ENCODE data around the gene ELL2.
"Not testable (repeated sequence)": the region's sequence is repeated elsewhere in the genome, so short reads cannot be mapped to it uniquely, and the experiment has no call there.

The ELL2 gene

DNA sequence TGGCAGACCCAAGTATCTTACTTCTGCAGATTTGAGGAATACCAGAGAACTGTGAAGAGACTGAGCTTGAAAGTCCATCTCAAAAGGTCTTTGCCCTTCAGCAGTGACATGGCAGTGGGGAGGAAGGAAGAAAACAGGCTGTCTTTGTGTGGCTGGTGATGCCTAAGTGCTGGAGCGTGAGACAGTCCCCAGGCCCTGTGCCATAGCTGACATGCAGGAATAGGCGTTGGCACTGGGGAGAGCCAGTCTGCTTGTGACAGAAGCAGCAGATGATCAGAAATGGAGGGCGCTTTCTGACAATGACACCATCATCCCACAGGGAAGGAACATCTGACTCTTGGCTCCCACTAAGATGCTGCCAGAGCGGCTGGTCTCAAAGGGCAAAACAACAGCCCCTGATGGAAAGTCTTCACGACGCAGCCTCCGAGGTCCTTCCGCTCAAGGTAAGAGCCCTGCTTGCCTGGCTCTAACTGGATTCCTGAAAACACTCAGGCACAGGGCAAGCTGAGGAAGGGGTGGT lies 123.6 kb downstream of the ELL2 start:
- DNase-seq (ENCODE audit: low read depth): no peak

DNA sequence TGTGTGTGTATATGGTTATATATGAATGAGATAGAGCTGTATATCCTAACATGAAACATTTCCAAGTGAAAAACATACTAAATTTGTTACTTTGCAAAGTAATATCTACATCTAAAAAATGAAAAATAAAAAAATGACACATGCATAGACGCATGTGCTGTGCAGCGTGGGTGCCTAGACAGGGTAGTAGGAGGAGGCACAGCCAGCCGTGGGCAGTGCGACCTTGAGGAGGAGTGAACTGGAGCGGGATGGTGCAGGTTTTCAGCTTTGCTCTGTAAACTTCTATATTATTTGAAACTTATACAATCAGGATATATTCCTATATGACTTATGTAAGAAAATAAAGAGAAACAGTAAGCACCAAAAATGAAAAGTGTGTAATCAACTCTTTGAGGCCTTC lies 124.2 kb downstream of the ELL2 start:
- DNase-seq (ENCODE audit: low read depth): no peak

DNA sequence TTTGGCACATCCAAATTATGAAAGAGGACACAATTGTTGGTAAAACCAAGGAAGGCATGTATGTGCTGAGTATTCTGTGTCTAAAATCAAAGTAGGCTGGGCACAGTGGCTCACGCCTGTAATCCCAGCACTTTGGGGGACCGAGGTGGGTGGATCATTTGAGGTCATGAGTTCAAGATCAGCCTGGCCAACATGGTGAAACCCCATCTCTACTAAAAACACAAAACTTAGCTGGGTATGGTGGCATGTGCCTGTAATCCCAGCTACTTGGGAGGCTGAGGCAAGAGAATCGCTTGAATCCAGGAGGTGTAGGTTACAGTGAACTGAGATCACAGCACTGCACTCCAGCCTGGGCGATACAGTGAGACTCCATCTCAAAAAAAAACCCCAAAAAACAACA lies 124.7 kb downstream of the ELL2 start:
- DNase-seq (ENCODE audit: low read depth): not testable (repeated sequence)

DNA sequence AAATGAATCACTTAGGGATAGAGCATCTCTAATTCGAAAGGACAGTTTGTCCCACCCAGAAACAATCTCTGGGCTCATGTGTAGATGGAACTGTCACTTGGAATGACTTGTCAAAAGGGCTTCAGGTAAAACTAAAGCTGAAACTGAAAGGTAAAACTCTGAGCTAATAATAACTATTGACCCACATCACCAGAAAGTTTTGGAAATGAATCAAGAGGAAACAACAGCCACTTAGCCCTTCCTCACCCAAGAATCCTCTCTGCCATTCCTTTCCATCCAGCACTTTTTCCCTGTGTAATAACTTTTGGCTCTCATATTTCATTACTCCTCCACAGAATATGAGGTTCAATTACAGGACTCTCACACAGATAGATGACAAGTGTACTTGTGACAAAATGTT lies 125.1 kb downstream of the ELL2 start:
- DNase-seq (ENCODE audit: low read depth): no peak

DNA sequence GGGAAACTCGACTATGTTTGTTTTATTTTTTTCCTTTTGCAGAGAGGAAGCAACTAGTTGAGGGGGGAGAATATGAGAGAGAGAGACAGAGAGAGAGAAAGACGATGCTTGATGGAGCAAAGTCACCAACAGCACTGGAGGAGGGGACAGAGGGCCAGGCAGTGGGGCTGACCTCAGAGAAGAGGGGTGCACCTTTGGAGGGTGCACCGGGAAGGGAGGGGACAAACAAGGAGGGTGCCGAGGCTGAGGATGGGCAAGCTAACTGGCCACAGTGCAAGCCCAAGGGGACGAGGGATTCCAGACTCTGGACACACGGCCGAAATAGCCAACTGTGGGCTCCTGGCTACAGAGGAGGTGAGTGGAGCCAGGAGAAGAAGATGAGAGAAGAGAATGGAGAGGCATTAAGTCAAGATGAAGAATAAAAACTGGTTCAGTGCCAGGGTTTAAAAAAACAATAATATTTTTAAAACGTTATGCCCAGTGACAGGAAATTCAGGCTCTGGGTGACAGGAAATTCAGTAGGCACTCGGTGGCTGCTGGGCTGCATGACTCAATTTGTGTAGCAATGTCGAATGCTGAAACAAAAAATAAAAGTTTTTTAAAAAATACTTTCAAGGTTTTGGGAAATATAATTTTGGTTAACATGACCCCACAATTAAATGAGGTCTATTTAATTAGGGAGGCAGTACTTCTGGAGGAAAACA lies 125.8 kb downstream of the ELL2 start:
- DNase-seq (ENCODE audit: low read depth): no peak
